ENCODE measurements around the gene RBSN.

GRCh38 chr3:15120986-15121385, 22.0 kb upstream of the RBSN start:
- no peak for TF ChIP-seq CTCF (IDR thresholded peaks at IDR 0.05; ENCODE audit: low read depth, low read length)
- no peak for TF ChIP-seq POLR2A (IDR thresholded peaks at IDR 0.05; ENCODE audit: extremely low read depth, insufficient read length)
